OCI-LY7 (cell line): ENCODE results near the gene PACSIN2. TPM values are rescaled to one million over a fixed set of nuclear protein-coding genes. Genes with fewer than 3 reads are reported as not detected.

Experiments used
- BruUV-seq: library from RNA; stranded (reverse); fragments of 400-500 nt; replicated peaks from 2 replicates; lab custom pipeline; 2021; lab: Mats Ljungman, UMichigan
- CTCF ChIA-PET: fragments of 300-600 bp; sonication (Branson Sonifier 250); formaldehyde crosslinking; loops from one replicate; lab custom pipeline; 2022; ENCODE audit warnings: antibody characterized with exemption; ENCODE audit not compliant: unreplicated experiment; lab: Charles Lee
- POLR2A ChIA-PET: fragments of 300-600 bp; sonication (Branson Sonifier 250); formaldehyde crosslinking; loops from one replicate; lab custom pipeline; 2022; ENCODE audit warnings: antibody characterized with exemption; lab: Charles Lee
- DNase-seq: peaks from one replicate; pipeline ENCODE4 v3.0.0-alpha.2; 2015; ENCODE audit warnings: low spot score
- H2AFZ ChIP-seq: fragments of 200-600 bp; sonication (generic), shearing (Covaris generic); 2 replicates; pipeline ENCODE4 v1.6.1; 2014; ENCODE audit warnings: mild to moderate bottlenecking, antibody characterized with exemption, low read length, moderate library complexity
- H3K27ac ChIP-seq: fragments of 200-600 bp; sonication (generic); 2 replicates; pipeline ENCODE4 v1.5.1; 2014; ENCODE audit warnings: mixed run types, low read depth, mild to moderate bottlenecking, moderate library complexity, low read length, inconsistent platforms; ENCODE audit not compliant: poor library complexity, severe bottlenecking
- H3K36me3 ChIP-seq: fragments of 200-600 bp; sonication (generic); 2 replicates; pipeline ENCODE4 v1.6.1; 2014; ENCODE audit warnings: mild to moderate bottlenecking, antibody characterized with exemption, low read length, moderate library complexity, mixed read lengths; ENCODE audit not compliant: insufficient read depth
- H3K4me1 ChIP-seq: fragments of 200-600 bp; sonication (generic); 2 replicates; pipeline ENCODE4 v1.5.1; 2014; ENCODE audit warnings: mild to moderate bottlenecking, low read length; ENCODE audit not compliant: insufficient read depth, poor library complexity, severe bottlenecking
- H3K4me2 ChIP-seq: fragments of 200-600 bp; sonication (generic); 2 replicates; pipeline ENCODE4 v1.6.1; 2014; ENCODE audit warnings: mild to moderate bottlenecking, low read length
- H3K4me3 ChIP-seq: fragments of 200-600 bp; sonication (generic); 2 replicates; pipeline ENCODE4 v1.5.1; 2014; ENCODE audit warnings: mild to moderate bottlenecking, low read depth, low read length; ENCODE audit not compliant: poor library complexity, severe bottlenecking
- H3K79me2 ChIP-seq: fragments of 200-600 bp; sonication (generic); 2 replicates; pipeline ENCODE4 v1.6.1; 2016; ENCODE audit warnings: low read depth, mild to moderate bottlenecking, low read length, moderate library complexity, mixed read lengths; ENCODE audit not compliant: insufficient read depth
- H3K9me2 ChIP-seq: fragments of 200-600 bp; sonication (generic); 2 replicates; pipeline ENCODE4 v1.6.1; 2016; ENCODE audit warnings: mild to moderate bottlenecking, low read length, mixed read lengths; ENCODE audit not compliant: insufficient read depth
- H3K9me3 ChIP-seq: fragments of 200-600 bp; sonication (generic); 2 replicates; pipeline ENCODE4 v1.6.1; 2014; ENCODE audit warnings: mild to moderate bottlenecking, mixed run types, low read length, mixed read lengths
- H4K20me1 ChIP-seq: fragments of 200-600 bp; sonication (generic); 2 replicates; pipeline ENCODE4 v1.6.1; 2014; ENCODE audit warnings: mild to moderate bottlenecking, antibody characterized with exemption, low read length, moderate library complexity, mixed read lengths; ENCODE audit not compliant: insufficient read depth
- CTCF ChIP-seq: fragments of 200-600 bp; sonication (generic); conservative IDR thresholded peaks from 2 replicates; pipeline ENCODE4 v1.5.1; 2014; ENCODE audit warnings: mild to moderate bottlenecking, antibody characterized with exemption, low read length, moderate library complexity, mixed read lengths
- EZH2phosphoT487 ChIP-seq: fragments of 200-600 bp; sonication (generic); IDR thresholded peaks from 2 replicates; pipeline ENCODE4 v1.6.1; 2018; ENCODE audit warnings: low read depth, borderline replicate concordance, mild to moderate bottlenecking, mixed run types, antibody characterized with exemption, low read length, moderate library complexity, mixed read lengths
- intact Hi-C: fragments of 100-400 bp; cut with micrococcal nuclease; formaldehyde crosslinking; loops from one replicate; pipeline ENCODE4 v1.10.0; 2022; ENCODE audit not compliant: unreplicated experiment
- total RNA-seq, 2 experiments: library from RNA; depleted of rRNA in 1 of 2; stranded (reverse); fragments of >200 nt in 1 of 2; shearing (Covaris generic) in 1 of 2; gene quantifications; 2 replicates each; pipeline ENCODE4 v1.2.3, GENCODE V29; 2014 to 2022

PACSIN2 gene
- total RNA-seq, 2 experiments from 2014 or later = 25.4 to 41.7 TPM

GRCh38 chr22:42907404-42908373, 107.3 kb downstream of the PACSIN2 start:
- BruUV-seq = no TSS peak
- CTCF ChIA-PET = no interaction called here

GRCh38 chr22:42906605-42907348, 108.2 kb downstream of the PACSIN2 start:
- Histone ChIP-seq H4K20me1 (no peaks in the 10 kb centered on the region), H3K79me2 (no peaks in the 10 kb centered on the region), H3K4me3 (no peak overlapping the region), H3K4me2 (no peak overlapping the region), H3K9me3 (no peaks in the 10 kb centered on the region), H3K4me1 (no peaks in the 10 kb centered on the region), H3K9me2 (no peaks in the 10 kb centered on the region), H3K36me3 (no peaks in the 10 kb centered on the region), H3K27ac (no peak overlapping the region), H2AFZ (no peak overlapping the region)
- no peak for TF ChIP-seq EZH2phosphoT487
- TF ChIP-seq CTCF = no peak
- CTCF ChIA-PET = no interaction called here
- intact Hi-C loops = no loop called here
- POLR2A ChIA-PET = no interaction called here
- BruUV-seq = no TSS peak
- DNase-seq = no peak

More at GRCh38 chr22:42907404-42908373, 107.3 kb downstream of the PACSIN2 start:
- intact Hi-C loops = no loop called here
- Histone ChIP-seq H3K4me3 (no peak overlapping the region), H3K79me2 (no peaks in the 10 kb centered on the region), H2AFZ (no peak overlapping the region), H3K4me1 (no peaks in the 10 kb centered on the region), H3K9me3 (no peaks in the 10 kb centered on the region), H4K20me1 (no peaks in the 10 kb centered on the region), H3K4me2 (no peak overlapping the region), H3K9me2 (no peaks in the 10 kb centered on the region), H3K36me3 (no peaks in the 10 kb centered on the region), H3K27ac (no peak overlapping the region)
- DNase-seq = no peak
- POLR2A ChIA-PET = no interaction called here
- no peak for TF ChIP-seq EZH2phosphoT487

DNA sequence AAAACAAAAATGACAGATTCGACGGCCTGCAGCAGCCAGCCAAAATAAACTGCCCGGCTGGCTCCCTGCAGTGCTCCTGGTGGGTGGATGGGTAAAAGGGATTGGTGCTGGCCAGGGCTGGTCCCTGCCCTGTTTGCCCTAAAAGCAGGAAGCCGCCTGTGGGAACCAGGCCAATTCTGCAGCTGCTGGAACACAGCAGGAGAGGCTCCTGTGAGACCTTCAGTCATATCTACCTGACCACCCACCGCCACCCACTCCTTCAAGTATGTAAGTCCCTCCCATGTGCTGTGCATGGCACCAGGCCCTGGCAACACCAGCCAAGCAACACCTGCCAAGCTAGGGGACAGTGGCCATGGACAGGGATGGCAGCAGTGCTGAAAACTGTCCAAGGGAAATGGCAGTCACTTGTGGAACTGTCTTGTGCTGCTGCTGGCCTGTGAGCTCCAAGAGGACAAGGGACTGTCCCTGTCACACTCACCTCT, 109.2 kb downstream of the PACSIN2 start:
- H3K79me2 ChIP-seq = no peaks in the 10 kb centered on the region
- CTCF ChIA-PET = no interaction called here
- POLR2A ChIA-PET = no interaction called here
- H4K20me1 ChIP-seq = no peaks in the 10 kb centered on the region
- H3K4me2 ChIP-seq = no peak overlapping the region
- no TSS peak for BruUV-seq
- no peaks in the 10 kb centered on the region for H3K9me2 ChIP-seq
- H3K27ac ChIP-seq = no peak overlapping the region
- H3K9me3 ChIP-seq = no peaks in the 10 kb centered on the region
- H3K4me1 ChIP-seq = no peaks in the 10 kb centered on the region
- intact Hi-C loops = no loop called here
- H2AFZ ChIP-seq = no peak overlapping the region
- TF ChIP-seq CTCF (no peak), EZH2phosphoT487 (no peak)
- DNase-seq = no peak
- no peak overlapping the region for H3K4me3 ChIP-seq
- no peaks in the 10 kb centered on the region for H3K36me3 ChIP-seq
